NCI-H1930 (cell line): Measurements from ENCODE around the gene NOX1.
"Not testable (repeated sequence)": the region's sequence is repeated elsewhere in the genome, so short reads cannot be mapped to it uniquely, and the experiment has no call there.

Source experiments
- DNase-seq, 2 experiments: peaks; one replicate each; lab custom pipeline; 2025; lab: John Stamatoyannopoulos, UW

NOX1 gene

GRCh38 chrX:100819534-100819836 lies 54.7 kb downstream of the NOX1 start:
- DNase-seq, result no peak

- DNase-seq, result no peak
Measured at GRCh38 chrX:100817340-100817739, 56.8 kb downstream of the NOX1 start.

GRCh38 chrX:100812216-100813158 lies 61.7 kb downstream of the NOX1 start:
- DNase-seq, result no peak

GRCh38 chrX:100808265-100808664 lies 65.9 kb downstream of the NOX1 start:
- DNase-seq, result not testable (repeated sequence)

- no peak for DNase-seq
Measured at GRCh38 chrX:100804780-100805179, 69.4 kb downstream of the NOX1 start.

- no peak for DNase-seq
Measured at GRCh38 chrX:100802843-100803242, 71.3 kb downstream of the NOX1 start.

- no peak for DNase-seq
Measured at GRCh38 chrX:100798484-100799214, 75.5 kb downstream of the NOX1 start.

GRCh38 chrX:100797359-100797758 lies 76.8 kb downstream of the NOX1 start:
- DNase-seq, result no peak

GRCh38 chrX:100796371-100796770 lies 77.8 kb downstream of the NOX1 start:
- DNase-seq, result not testable (repeated sequence)
